HG03135 (cell line): ENCODE data around the gene HNRNPA1L2.
"Not testable (repeated sequence)": the region's sequence is repeated elsewhere in the genome, so short reads cannot be mapped to it uniquely, and the experiment has no call there.

Experiments used
- ATAC-seq: cut with Tn5 transposase; IDR thresholded peaks from one replicate; pipeline ENCODE4 v1.9.1; 2021; ENCODE audit warnings: mild to moderate bottlenecking, moderate library complexity; ENCODE audit not compliant: unreplicated experiment

HNRNPA1L2 gene

DNA sequence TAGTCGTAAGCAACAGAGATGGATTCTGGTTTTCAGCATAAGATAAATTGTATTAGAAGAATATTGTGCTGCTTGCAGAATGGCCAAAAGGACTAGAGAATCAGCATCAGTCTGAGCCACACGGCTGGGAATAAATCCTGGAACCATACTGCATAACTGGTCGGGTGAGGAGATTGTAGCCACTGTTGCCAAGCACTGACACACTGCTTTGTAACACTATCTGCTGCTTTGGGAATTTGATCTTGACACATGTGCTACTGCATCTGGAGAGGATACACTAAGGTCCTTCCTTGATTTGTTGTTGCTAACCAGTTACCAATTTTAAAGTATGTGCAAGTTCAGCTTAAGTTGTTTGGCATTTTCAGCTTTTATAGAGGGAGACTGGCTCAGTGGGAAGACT, 1.9 kb downstream of the HNRNPA1L2 start:
- no peak for ATAC-seq

DNA sequence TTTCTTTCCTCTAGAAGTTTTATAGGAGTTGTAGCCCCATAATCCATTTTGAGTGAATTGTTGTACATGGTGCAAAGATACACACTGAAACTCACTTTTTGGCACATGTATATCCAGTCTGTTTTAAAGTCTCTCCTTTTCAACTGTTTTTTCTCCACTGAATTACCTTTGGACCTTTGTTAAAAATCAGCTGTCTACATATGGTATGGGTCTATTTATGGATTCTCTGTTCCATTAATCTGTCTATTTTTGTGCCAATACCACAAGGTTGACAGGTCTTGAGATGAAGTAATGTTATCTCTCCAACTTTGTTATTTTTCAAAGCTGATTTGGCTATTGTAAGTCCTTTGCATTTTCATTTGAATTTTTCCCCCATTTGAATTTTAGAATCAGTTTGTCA, 4.7 kb downstream of the HNRNPA1L2 start:
- no peak for ATAC-seq

DNA sequence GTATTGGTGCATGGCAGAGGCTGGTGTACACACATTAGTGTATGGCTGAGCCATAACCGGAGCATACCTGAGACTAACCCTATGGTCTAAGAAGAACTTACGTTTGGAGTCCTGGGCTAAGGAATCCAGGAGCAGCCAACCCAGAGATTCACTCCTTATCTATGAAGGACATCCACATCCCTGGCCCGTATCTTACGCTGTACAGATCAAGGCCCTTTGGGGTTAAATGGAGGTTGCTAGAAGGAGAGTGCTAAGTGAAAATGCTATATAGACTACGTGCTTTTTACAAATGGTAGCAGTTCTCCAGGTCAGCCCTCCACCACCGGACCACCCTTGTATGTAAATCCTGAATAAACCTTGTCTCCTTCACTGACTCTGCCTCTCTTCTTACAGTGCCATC, 8.5 kb downstream of the HNRNPA1L2 start:
- ATAC-seq = no peak

DNA sequence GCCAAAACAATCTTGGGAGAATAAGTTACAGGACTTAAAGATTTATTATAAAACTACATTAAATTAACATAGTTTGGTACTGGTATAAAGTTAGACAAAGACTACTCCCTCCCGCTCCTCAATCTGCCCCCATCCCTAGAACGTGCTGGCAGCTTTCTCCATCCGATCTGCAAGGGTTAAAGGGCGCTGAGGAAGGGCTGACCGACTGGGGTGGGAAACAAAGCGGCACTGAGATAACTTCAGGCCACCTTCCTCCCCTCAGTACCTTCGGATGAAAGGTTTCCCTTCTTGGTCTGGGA, 9.6 kb downstream of the HNRNPA1L2 start:
- ATAC-seq = peak; percentile 14

DNA sequence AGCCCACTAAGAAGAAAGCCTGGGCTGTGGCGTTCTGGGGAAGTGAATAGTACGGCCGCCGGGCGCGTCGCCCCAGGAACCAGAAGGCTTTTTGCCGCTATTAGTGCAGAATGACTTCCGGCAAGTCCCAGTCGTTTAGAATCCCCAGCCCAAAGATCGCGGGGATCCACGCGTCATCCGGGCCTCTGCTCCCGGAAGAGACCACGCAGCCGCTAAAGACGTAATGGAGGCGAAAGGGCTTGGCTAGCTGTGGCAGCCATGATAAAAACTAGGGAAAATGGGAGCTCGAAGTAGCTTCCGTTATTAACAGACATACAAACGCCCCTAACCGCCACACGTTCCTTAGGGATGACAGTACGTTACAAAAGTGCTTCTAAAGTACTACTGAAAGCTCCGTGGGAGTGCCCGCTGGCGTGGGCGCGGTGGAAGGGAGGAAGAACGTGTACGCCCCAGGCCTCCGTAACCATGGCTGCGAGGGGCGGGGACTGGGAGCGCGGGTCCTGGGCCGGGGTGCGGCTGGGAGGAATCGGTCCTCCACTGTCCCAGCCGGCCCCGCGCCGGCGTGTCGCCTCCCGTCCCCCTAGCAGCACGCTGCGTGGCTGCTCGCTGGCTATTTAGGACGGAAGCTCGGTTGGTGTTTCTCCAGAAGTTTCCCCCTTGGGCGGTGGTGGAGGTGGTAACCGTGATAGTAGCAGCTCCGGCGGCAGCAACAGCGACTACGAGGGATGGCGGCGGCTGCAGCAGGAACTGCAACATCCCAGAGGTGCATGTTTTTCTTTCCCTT, 10.2 kb downstream of the HNRNPA1L2 start, which contains the start of gene SUGT1:
SUGT1 (plus strand) TSS at position 641 of the 784 bp plus-strand sequence; CDS start at position 726, 85 bp downstream.
- ATAC-seq = peak; percentile 96

DNA sequence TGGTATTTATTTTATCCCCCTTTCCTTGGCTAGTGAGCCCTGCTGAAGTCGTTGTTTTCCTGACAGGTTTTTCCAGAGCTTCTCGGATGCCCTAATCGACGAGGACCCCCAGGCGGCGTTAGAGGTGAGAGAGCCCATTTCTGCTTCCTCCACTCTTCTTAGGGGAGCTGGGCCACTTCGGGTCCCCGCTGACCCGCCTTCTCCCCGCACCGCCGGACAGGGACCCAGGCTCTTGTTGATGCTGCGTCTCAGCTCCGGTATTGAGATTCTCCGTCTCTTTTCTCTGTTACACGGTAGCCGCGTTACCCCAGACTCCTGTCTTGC, 10.7 kb downstream of the HNRNPA1L2 start:
- ATAC-seq = peak; percentile 37

DNA sequence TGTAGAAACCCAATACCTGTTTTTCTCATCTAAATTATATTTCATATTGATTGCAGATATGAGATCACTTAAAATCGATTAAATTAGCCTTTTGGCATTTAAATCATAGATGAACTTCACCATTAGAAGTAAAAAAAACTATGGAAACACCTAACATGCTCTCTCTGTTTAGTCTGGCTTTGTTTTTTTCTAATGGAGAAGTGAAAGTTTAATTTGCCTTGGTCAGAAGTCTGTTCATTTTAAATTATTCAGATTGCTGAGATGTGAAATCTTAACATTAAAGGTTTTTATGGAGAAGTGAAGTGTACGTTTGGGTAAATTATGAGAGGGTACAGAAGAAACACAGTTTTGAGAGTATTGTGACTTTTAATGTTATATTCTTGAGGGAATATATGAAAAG, 17.1 kb downstream of the HNRNPA1L2 start:
- no peak for ATAC-seq

DNA sequence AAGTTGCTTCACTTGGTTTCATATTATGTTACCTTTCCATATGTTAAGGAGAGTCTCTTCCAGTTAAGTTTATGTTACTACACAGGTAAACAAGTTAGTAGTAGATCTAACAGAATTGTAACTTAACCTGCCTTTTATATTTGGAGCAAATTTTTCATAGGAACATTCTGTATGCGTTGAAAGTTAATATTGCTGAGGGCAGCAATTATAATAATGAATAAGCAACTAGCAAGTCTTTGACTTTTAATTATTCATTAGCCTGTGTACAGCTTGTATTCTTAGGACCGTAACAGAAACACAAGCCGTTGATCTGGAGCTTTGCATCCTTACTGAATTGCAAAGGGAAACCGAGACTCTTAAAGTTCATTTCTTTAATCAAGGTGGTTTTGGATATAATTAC, 22.0 kb downstream of the HNRNPA1L2 start:
- ATAC-seq = no peak

DNA sequence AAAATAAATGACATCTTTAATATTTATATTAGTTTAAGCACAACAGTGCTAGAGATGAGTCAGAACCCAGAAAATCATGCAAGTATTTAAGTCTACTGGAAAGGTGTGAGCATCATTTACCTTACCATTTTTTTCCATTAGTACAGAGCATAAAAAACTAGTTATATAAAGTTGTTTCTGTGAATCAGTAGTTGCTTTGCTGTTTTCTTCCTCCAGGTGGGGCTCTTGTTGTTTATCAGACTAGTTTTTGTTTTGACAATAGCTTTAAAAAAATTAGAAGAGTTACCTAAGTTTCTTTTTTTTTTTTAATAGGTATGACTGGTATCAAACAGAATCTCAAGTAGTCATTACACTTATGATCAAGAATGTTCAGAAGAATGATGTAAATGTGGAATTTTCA, 23.1 kb downstream of the HNRNPA1L2 start:
- ATAC-seq = no peak

DNA sequence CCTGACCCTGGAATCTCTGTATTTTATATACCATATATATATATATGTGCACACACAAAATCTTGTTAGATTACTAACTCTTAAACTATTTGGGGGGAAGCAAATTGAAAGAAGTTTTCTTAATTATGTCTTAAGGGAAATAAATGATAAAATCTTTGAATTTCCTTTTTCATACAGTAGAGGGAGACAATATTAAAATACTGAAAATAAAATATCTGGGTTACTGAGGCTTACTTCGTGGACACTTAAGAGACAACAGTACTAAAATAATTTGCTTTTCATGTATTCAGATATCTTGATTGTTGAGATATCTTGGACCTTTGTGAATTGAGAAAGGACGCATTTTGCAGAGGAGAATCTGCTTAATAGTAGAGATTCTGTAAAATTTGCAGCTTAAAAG, 27.4 kb downstream of the HNRNPA1L2 start:
- ATAC-seq = no peak

DNA sequence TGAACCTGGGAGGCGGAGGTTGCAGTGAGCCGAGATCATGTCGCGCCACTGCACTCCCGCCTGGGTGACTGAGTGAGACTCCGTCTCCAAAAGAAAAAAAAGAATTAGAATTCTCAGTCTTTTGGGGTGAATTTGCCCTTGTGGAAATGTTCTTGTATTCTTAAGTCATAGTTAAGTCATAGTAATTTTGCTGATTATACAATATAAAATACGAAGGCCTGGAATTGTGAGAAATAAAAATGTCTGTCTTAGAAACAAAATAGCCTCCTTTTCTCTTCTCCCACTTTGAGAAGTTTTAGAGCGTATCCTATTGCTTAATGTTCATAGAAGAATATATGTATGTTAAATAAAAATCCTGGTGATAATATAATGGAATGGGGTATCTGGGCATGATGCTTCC, 28.5 kb downstream of the HNRNPA1L2 start:
- no peak for ATAC-seq

DNA sequence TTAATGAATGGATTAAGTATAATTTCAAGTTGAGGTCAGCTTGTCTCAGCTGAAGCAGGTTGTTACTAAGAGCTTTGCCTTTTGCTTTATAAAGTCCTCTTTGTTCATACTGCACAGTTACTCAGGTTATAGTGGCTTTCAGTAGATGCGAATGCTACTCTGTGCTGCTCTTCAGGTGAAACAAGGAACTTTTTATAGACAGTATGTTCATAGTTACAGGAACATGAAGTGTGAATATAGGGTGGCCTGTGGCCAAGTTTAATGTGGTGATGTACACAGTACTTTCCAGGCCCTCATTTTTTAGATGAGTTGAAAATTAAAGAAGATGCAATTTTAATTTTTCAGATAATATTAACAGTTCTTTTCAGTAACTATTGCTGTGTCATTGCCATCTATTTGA, 31.2 kb downstream of the HNRNPA1L2 start:
- ATAC-seq = no peak

DNA sequence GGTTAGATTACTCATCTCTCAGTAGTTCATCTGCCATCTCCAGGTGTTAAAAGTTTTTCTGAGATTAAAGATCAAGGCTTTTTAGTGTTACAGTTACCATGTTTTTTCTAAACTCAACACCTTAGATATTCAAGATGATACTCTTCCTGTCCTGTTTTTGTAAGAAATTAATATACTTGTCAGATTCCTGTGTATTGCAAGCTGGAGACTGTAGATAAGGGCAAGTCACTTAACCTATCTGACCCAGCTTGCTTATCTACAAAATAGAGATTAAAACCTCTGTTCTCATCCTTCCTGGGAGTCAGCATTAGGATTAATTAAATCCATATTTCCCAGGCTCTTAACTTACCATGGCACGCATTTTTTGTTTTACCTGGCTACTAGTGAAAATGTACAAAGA, 35.6 kb downstream of the HNRNPA1L2 start:
- no peak for ATAC-seq

DNA sequence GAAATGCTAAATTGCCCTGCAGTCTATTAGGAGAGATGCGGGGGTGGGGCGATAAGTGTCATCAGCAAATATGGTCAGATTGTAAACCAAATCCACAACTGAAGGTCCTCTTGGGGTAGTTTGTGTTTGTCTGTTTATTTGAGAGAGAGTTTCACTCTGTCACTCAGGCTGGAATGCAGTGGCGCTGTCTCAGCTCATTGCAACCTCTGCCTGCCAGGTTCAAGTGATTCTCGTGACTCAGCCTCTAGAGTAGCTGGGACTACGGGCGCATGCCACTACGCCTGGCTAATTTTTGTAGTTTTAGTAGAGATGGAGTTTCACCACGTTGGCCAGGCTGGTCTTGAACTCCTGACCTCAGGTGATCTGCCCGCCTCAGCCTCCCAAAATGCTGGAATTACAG, 43.6 kb downstream of the HNRNPA1L2 start:
- ATAC-seq = not testable (repeated sequence)

DNA sequence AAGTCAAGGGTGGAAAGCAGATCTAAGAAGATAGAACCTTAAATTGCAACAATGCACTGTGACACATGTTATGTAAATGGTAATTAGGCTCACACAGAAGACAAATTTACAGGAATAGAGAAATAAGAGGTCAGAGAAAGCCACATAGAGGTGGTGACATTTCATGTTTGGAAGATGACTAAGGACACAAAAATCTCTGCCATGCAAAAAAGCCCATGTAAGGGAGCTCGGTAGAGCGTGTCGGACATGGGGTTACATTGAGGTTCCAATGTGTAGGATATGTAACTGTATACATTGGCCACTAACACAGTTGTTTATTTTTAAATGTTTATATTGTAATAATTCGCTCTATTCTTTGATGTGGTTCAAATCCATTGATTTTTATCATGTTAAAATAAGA, 44.1 kb downstream of the HNRNPA1L2 start:
- ATAC-seq = no peak
